OCI-LY1 (cell line): Measurements from ENCODE around the gene VPS54.
A peak's percentile ranks its signal among the peaks of the same experiment; 100 is the strongest.

ENCODE experiments used
- H2AFZ ChIP-seq: fragments of 200-600 bp; sonication (generic), shearing (Covaris generic); 2 replicates; pipeline ENCODE4 v1.6.0; 2014; ENCODE audit warnings: antibody characterized with exemption, mild to moderate bottlenecking, low read length
- H3F3A ChIP-seq: fragments of 200-600 bp; sonication (generic), shearing (Covaris generic); 2 replicates; pipeline ENCODE4 v1.6.0; 2014; ENCODE audit warnings: mild to moderate bottlenecking, antibody characterized with exemption, low read length, moderate library complexity; ENCODE audit not compliant: insufficient read depth
- H3K27ac ChIP-seq: fragments of 200-600 bp; sonication (generic); 2 replicates; pipeline ENCODE4 v1.5.1; 2014; ENCODE audit warnings: low read length, mixed run types, mild to moderate bottlenecking, low read depth; ENCODE audit not compliant: poor library complexity, severe bottlenecking
- H3K27me3 ChIP-seq: fragments of 200-600 bp; sonication (generic); 2 replicates; pipeline ENCODE4 v1.6.0; 2014; ENCODE audit warnings: antibody characterized with exemption, mild to moderate bottlenecking, low read length, moderate library complexity; ENCODE audit not compliant: insufficient read depth
- H3K36me3 ChIP-seq: fragments of 200-600 bp; sonication (generic); 2 replicates; pipeline ENCODE4 v1.6.1; 2014; ENCODE audit warnings: mild to moderate bottlenecking, antibody characterized with exemption, low read length, moderate library complexity, mixed read lengths; ENCODE audit not compliant: insufficient read depth
- H3K4me1 ChIP-seq: fragments of 200-600 bp; sonication (generic); 2 replicates; pipeline ENCODE4 v1.5.1; 2014; ENCODE audit warnings: mild to moderate bottlenecking, low read length, moderate library complexity; ENCODE audit not compliant: insufficient read depth, severe bottlenecking
- H3K4me2 ChIP-seq: fragments of 200-600 bp; sonication (generic), shearing (Covaris generic); 2 replicates; pipeline ENCODE4 v1.6.1; 2014; ENCODE audit warnings: low read length
- H3K4me3 ChIP-seq: fragments of 200-600 bp; sonication (generic); 2 replicates; pipeline ENCODE4 v1.5.1; 2014; ENCODE audit warnings: low read length, low read depth, mild to moderate bottlenecking, mixed read lengths; ENCODE audit not compliant: poor library complexity, severe bottlenecking
- H3K79me2 ChIP-seq: fragments of 200-600 bp; shearing (Covaris generic); 2 replicates; pipeline ENCODE4 v1.6.1; 2016; ENCODE audit warnings: mixed run types, low read length, mixed read lengths; ENCODE audit not compliant: insufficient read depth
- H3K9ac ChIP-seq: fragments of 200-600 bp; sonication (generic), shearing (Covaris generic); 2 replicates; pipeline ENCODE4 v1.6.1; 2014; ENCODE audit warnings: mild to moderate bottlenecking, low read length, mixed read lengths
- H3K9me2 ChIP-seq: fragments of 200-600 bp; sonication (generic), shearing (Covaris generic); 2 replicates; pipeline ENCODE4 v1.6.1; 2014; ENCODE audit warnings: low read depth, mild to moderate bottlenecking, low read length, mixed read lengths
- H3K9me3 ChIP-seq: fragments of 200-600 bp; shearing (Covaris generic); 2 replicates; pipeline ENCODE4 v1.6.1; 2014; ENCODE audit warnings: low read length, mixed read lengths
- H4K20me1 ChIP-seq: fragments of 200-600 bp; sonication (generic), shearing (Covaris generic); 2 replicates; pipeline ENCODE4 v1.6.0; 2016; ENCODE audit warnings: mild to moderate bottlenecking, low read length; ENCODE audit not compliant: insufficient read depth
- CTCF ChIP-seq: fragments of 200-600 bp; sonication (generic), shearing (Covaris generic); IDR thresholded peaks from 2 replicates; pipeline ENCODE4 v1.5.1; 2017; ENCODE audit warnings: mild to moderate bottlenecking, antibody characterized with exemption, low read length, moderate library complexity, mixed read lengths
- EZH2 ChIP-seq: fragments of 200-600 bp; sonication (generic), shearing (Covaris generic); IDR thresholded peaks from 2 replicates; pipeline ENCODE4 v1.8.0; 2017; ENCODE audit warnings: borderline replicate concordance, mixed run types, mild to moderate bottlenecking, antibody characterized with exemption, low read length, moderate library complexity, mixed read lengths

VPS54 gene

GRCh38 chr2:64003239-64003638 is 16.0 kb downstream of the VPS54 start:
- TF ChIP-seq CTCF, result no peak
- Histone ChIP-seq H3K4me2 (no peak overlapping the region), H3K4me1 (no peaks in the 10 kb centered on the region), H2AFZ (no peak overlapping the region), H3K27me3 (no peaks in the 10 kb centered on the region), H3K9ac (no peak overlapping the region), H3K36me3 (peaks cover 12% of the 10 kb centered on the region; the same call in 1 of the 2 replicates), H3K79me2 (no peaks in the 10 kb centered on the region), H3K27ac (no peak overlapping the region), H3K9me3 (no peaks in the 10 kb centered on the region; the same call in 1 of the 2 replicates), H3F3A (no peaks in the 10 kb centered on the region), H3K9me2 (no peaks in the 10 kb centered on the region), H3K4me3 (no peak overlapping the region), H4K20me1 (no peaks in the 10 kb centered on the region)

- Histone ChIP-seq H3K36me3 (peaks cover 12% of the 10 kb centered on the region; the same call in 1 of the 2 replicates), H3K79me2 (no peaks in the 10 kb centered on the region), H3K27ac (no peak overlapping the region), H2AFZ (no peak overlapping the region), H3K4me3 (no peak overlapping the region), H3K4me2 (no peak overlapping the region), H3F3A (no peaks in the 10 kb centered on the region), H4K20me1 (no peaks in the 10 kb centered on the region), H3K9me3 (no peaks in the 10 kb centered on the region; the same call in 1 of the 2 replicates), H3K4me1 (no peaks in the 10 kb centered on the region), H3K27me3 (no peaks in the 10 kb centered on the region), H3K9ac (no peak overlapping the region), H3K9me2 (no peaks in the 10 kb centered on the region)
- TF ChIP-seq CTCF (no peak), EZH2 (no peak)
Measured at GRCh38 chr2:64001382-64002101, 17.7 kb downstream of the VPS54 start.

- H3K27me3 ChIP-seq, result no peaks in the 10 kb centered on the region
- H3K4me3 ChIP-seq, result no peak overlapping the region
- TF ChIP-seq CTCF (peak; percentile 20; the same call in 1 of the 2 replicates), EZH2 (no peak)
- no peak overlapping the region for H3K27ac ChIP-seq
- no peaks in the 10 kb centered on the region for H3K4me1 ChIP-seq
- H3K9ac ChIP-seq, result no peak overlapping the region
- no peak overlapping the region for H3K4me2 ChIP-seq
- no peak overlapping the region for H2AFZ ChIP-seq
- no peaks in the 10 kb centered on the region for H4K20me1 ChIP-seq
- H3K9me2 ChIP-seq, result no peaks in the 10 kb centered on the region
- H3K9me3 ChIP-seq, result no peaks in the 10 kb centered on the region; the same call in 1 of the 2 replicates
- H3K79me2 ChIP-seq, result no peaks in the 10 kb centered on the region
- H3K36me3 ChIP-seq, result peaks cover 11% of the 10 kb centered on the region; the same call in 1 of the 2 replicates
- H3F3A ChIP-seq, result no peaks in the 10 kb centered on the region
Measured at GRCh38 chr2:64000630-64001381, 18.4 kb downstream of the VPS54 start.
